HG03135 (cell line): ENCODE data around the gene DDX20.
A peak's percentile ranks its signal among the peaks of the same experiment; 100 is the strongest.

Experiments
- ATAC-seq: cut with Tn5 transposase; IDR thresholded peaks from one replicate; pipeline ENCODE4 v1.9.1; 2021; ENCODE audit warnings: mild to moderate bottlenecking, moderate library complexity; ENCODE audit not compliant: unreplicated experiment

Gene DDX20, protein sequence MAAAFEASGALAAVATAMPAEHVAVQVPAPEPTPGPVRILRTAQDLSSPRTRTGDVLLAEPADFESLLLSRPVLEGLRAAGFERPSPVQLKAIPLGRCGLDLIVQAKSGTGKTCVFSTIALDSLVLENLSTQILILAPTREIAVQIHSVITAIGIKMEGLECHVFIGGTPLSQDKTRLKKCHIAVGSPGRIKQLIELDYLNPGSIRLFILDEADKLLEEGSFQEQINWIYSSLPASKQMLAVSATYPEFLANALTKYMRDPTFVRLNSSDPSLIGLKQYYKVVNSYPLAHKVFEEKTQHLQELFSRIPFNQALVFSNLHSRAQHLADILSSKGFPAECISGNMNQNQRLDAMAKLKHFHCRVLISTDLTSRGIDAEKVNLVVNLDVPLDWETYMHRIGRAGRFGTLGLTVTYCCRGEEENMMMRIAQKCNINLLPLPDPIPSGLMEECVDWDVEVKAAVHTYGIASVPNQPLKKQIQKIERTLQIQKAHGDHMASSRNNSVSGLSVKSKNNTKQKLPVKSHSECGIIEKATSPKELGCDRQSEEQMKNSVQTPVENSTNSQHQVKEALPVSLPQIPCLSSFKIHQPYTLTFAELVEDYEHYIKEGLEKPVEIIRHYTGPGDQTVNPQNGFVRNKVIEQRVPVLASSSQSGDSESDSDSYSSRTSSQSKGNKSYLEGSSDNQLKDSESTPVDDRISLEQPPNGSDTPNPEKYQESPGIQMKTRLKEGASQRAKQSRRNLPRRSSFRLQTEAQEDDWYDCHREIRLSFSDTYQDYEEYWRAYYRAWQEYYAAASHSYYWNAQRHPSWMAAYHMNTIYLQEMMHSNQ

DNA sequence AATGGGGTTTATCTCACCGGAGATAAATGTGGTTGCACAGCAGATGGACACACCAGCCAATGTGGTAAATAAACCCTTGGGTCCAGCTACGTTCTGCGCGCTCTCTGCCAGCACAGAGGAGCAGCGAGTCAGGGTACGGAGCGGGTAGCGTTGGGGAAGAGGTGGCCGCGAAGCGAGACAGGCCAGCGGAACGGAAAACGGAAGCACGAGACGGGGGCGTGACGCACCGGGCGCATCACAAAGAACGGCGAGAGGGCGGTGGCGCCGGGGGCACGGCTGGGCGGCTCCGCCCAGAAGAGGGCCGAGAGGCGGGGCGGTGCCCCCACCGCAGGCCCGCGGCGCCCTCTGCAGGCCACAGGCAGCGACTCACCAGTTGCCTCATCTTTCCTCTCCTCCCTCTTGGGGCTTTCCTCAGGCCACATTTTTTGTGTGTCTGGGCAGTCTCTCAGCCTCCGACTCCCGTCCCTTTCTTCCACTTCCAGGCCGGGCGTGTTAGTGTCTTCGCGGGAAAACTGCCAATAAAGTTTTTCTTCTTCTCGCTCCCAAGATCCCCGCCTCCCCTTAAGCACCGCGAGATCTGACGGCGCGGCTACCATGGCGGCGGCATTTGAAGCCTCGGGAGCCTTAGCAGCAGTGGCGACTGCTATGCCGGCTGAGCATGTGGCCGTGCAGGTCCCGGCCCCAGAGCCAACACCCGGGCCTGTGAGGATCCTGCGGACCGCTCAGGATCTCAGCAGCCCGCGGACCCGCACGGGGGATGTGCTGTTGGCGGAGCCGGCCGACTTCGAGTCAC lies at the start of gene DDX20:
Gene DDX20 (plus strand): TSS at position 571 of the 793 bp plus-strand sequence. CDS start 24 bp downstream, at position 595.
- ATAC-seq: peak; percentile 84

DNA sequence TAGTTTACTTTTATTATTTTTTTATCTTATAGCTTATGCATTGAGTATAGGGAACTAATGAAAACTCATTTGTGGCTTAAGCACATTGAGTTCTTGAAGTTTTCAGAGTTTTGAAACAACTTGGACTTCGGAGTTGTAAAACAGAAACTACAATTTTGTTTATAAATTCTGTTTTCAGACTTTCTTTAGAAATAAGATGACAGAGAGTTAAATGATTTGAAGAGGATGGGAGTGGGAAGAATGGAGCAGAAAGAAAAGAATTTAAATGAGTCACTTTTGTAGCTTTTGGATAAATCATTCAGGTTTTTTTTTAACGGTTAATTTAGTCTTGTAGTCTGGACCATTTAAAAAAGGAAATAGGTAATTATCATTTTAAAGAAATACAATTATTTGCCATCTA lies 48.8 kb upstream of the DDX20 start:
- no peak for ATAC-seq

DNA sequence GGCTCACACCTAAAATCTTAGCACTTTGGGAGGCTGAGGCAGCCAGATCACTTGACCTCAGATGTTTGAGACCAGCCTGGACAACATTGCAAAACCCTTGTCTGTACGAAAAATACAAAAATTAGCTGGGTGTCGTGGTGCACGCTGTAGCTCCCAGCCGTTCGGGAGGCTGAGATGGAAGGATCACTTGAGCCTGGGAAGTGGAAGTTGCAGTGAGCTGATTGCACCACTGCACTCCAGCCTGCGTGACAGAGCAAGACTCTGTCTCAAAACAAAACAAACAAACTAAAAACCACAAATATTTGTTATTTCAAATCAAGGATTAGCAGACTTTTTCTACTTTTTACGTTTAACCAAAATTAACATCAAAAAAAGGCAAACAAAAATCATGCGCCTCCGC lies 47.8 kb upstream of the DDX20 start:
- no peak for ATAC-seq

- ATAC-seq: no peak
Observed at GRCh38 chr1:111709986-111710385, 45.7 kb upstream of the DDX20 start.

DNA sequence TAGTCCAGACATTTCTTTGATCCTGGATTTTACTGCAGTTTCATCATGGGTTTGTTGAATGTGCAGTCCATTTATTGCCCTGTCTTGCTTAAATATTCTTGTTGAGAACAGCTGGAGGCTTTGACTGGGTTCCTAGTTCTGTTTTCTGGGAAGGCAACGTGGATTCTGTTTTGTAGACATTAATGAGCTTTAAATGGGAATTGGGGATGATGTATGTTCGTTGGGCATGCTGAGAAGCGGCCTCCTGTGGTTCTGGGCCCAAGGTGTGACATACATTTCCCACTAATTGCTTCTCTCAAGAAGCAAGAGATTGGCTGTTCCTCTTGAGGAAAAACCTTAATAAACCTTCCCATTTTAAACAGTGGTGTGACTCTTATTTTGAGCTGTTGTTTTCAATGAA lies 39.4 kb upstream of the DDX20 start:
- ATAC-seq: no peak

DNA sequence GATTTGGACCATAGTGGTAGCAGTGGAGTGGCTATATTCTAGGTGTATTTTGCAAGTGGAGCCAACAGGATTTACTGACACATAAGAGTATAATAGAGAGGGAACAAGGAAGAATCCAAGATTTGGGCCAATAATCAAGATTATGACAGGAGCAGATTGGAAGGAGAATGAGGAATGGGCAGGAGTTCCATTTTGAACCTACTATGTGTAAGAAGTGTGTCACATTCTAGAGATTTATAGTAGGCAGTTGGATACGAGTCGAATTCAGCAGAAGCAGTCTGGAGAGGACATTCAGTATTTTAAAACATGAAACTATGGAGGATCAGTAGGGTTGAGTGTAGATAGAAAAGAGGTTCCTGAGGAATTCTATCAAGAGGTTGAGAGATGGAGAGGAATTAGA lies 38.3 kb upstream of the DDX20 start:
- ATAC-seq: no peak

DNA sequence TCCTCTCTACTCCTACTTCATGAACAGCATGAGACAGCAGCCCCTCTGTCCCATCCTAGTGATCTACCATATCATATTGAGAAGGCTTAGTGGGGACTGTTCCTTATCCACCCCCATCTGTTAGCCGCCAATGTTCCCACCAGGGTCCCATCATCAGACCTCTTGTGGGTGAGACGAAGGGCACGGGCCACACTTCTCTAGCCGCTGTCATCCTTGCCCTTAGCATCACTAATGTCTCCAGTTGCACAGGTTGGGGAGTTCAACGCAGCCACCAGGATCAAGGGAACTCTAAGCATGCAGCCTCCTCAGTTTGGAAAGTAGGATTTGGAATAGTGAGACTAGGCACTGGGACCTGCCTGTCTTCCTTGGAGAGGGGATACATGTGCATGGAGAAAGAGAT lies 36.6 kb upstream of the DDX20 start:
- ATAC-seq: no peak

GRCh38 chr1:111719674-111720132 lies 36.0 kb upstream of the DDX20 start:
- no peak for ATAC-seq

DNA sequence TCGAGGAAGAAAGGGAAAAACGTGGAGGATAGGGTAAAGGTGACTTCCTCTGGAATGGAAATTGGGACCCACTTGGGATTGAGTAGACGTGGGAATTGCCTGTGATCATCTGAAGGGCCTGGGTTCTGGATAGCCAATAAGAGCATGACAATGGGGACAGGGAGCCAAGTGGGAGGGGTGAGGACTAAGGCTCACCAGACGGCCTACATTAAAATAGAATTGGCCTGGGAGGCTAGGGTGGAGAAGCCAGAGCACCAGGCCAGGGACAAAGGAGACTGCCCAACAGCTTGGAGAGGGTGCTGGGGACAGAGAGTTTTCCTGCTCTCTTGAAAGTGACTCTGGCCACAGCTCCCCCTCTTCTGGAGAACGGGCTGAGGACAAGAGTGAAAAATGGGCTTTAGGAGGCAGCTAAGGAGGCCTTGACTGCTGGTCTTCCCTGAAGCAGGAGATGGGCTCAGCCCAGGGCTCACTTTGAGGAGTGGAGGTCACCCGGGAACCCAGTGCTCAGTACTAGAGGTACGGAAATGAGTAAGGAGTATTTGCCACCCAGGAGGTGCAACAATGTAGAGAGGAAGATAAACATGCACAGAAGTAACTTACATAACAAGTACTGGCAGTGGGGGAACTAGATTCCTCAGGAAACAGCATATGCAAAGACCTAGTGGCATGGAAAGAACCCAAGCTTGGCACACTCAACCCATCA lies 35.3 kb upstream of the DDX20 start:
- ATAC-seq: no peak

DNA sequence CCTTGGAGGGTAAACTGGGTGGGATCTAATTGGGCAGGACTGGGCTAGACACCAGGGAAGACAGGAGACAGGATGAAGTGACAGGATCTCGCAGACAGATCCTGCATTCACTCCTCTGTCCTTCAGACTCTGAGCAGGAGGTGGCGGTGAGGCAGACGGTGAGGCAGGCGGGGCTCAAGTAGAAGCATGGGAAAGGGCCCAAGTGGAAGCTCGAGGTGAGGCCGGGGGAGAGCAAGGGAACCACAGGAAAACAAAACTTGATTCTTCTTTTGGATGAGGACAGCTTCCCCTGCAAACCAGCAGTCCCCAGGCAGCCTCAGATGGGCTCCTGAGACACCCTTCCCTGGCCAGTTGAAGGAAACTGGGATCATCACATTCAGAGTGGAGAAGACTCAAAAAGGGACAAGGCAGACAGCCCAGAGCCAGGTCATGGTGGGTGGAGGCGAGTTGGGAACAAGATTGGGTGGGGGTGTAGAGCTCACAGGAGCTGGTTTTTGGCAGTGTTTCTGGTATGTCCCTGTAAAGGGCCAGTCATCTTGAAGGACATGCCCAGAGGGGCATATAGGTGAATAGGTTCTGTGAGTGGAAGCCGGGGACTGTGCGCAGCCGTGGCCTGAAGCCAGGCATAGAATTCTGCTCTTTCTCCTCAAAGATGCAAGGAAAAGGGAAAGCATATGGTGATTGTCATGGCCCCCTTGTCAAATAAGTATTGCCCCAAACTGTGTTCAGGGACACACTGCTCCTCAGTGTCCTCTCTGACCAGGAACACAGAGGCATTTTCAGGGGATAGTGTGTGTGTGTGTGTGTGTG lies 34.5 kb upstream of the DDX20 start:
- no peak for ATAC-seq

DNA sequence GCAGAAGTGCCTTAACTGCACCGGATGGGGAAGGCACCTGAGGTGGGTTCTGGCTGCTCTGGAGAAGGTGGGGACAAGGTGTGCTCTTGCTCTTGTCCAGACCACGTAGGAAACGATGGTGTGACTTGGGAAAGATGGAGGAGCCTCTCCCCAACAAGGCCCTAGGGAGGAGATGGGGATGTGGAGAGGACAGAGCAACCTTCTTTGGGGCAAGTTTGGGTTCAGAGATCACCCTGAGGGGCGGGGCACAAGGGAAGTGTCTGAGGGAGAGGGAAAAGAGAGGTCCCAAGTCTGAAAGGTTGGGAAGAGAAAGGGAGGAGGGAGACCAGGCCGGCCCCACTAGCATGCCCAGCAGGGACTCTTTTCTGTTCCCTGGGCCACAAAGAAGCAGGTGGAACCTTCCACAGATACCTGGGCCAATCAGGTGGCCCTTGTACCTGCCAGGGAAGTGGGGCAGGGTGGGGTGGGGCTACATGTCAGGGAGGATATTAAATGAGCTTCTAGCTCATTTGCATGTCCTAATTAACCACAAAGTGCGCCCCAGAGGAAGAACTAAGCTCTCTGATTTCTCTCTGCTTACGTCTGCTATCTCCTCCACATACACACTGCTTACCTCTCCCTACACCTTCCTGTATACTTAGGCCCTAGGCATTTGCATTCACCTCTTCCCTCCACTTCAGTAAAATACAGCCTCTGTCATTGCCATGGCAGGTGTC lies 32.5 kb upstream of the DDX20 start:
- no peak for ATAC-seq

- ATAC-seq: no peak
Observed at GRCh38 chr1:111723871-111724270, 31.8 kb upstream of the DDX20 start.

GRCh38 chr1:111725192-111725591 lies 30.5 kb upstream of the DDX20 start:
- ATAC-seq: no peak

GRCh38 chr1:111727056-111727455 lies 28.6 kb upstream of the DDX20 start:
- no peak for ATAC-seq

DNA sequence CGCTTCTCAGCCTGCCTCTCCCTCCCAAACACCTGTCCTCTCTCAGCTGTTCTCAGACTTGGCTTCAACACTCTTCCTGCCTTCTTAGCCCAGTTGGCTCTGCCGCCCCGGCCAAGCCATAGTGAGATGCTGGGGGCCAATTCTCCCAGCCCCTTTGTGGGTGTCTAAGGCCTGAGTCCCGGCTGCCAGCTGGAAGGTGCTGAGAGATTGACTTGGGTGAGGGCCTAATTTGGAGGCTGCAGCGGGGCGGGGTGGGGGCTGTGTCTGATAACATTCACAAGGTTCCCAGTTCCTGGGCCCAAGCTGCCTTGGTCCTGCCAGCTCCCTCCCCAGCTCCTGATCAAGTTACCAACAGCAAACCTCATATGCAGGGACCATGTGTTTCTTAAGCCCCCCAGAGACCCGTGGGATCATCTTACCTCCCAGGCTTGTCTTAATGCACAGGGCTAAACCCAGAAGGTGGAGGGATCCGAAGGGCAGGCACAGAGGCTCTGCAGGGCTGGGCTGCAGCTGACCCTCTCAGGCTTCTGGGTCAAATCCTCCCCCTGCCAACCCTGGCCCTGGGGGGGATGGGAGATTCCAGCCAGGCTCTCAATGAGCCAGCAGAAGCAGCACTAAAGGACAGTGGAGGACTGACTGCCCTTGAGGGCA lies 26.3 kb upstream of the DDX20 start:
- no peak for ATAC-seq

DNA sequence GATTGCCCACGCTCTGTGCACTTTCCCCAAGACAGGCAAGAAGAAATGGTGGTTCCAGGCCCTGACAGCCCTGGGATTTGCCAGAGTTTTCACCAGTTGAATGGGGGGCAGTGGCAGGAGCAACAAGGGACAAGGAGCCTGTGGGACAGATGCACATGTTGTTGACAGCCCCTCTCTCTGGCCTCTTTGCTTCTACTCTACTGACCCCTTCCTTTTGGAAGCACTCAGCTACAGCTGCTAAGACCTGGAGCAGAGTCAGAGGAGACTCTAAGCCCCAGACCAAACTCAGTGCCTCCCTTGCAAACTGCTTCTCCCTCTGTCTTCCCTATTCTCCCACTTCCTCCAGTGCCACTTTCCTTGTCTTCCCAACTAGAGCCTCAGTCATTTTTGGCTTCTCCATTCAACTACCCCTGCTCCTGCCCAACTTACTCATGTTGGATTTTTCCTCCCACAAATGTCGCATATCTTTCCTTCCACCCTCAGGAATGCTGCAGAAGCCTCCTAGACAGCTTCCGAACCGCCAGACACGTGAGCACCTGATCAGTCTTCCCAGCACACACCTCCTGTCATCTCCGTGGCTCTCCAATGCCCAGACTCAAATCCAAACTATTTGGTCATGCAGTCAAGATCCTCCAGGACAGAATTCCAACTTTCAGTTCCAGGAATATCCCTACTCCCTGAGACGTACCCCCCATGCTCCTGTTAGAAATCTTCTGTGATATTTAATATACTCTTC lies 25.6 kb upstream of the DDX20 start:
- ATAC-seq: no peak

DNA sequence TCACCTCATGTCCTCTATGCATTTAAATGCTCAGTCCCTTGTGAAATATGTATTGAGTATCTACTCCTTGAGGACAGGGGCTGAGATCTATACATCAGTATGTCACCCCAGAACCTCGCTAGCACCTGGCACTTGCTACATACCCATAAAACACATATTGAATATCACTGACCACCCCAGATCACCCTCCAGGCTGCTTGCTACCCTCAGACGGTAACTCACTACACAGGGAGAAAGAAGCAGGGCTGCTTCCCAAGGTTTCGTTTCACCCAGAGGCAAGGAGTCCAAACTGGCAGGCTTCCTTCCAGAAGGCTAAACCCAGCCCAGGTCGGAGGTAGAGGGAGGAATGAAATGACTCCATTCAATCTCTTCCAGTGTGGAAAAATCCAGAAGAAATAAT lies 25.0 kb upstream of the DDX20 start:
- no peak for ATAC-seq

GRCh38 chr1:111731956-111732355 lies 23.7 kb upstream of the DDX20 start:
- ATAC-seq: no peak
